GM18520 (cell line): ENCODE data around the gene CR2.
A peak's percentile ranks its signal among the peaks of the same experiment; 100 is the strongest.
"Not testable (repeated sequence)": the region's sequence is repeated elsewhere in the genome, so short reads cannot be mapped to it uniquely, and the experiment has no call there.

Experiments used
- ATAC-seq: cut with Tn5 transposase; IDR thresholded peaks from one replicate; pipeline ENCODE4 v1.9.1; 2021; ENCODE audit not compliant: unreplicated experiment

Gene CR2

GRCh38 chr1:207454046-207454964 lies at the start of gene CR2:
CR2 (plus strand) TSS chr1:207454328; CDS start chr1:207454419, 91 bp downstream.
- ATAC-seq, result peak; percentile 46

- ATAC-seq, result no peak
Measured at GRCh38 chr1:207404849-207405525, 49.1 kb upstream of the CR2 start.

- no peak for ATAC-seq
Measured at GRCh38 chr1:207405814-207406213, 48.3 kb upstream of the CR2 start.

- peak; percentile 43 for ATAC-seq
Measured at GRCh38 chr1:207407655-207408260, 46.4 kb upstream of the CR2 start.

- no peak for ATAC-seq
Measured at GRCh38 chr1:207412845-207413244, 41.3 kb upstream of the CR2 start.

GRCh38 chr1:207414606-207415108 lies 39.5 kb upstream of the CR2 start:
- ATAC-seq, result peak; percentile 81

GRCh38 chr1:207417076-207417475 lies 37.1 kb upstream of the CR2 start:
- ATAC-seq, result no peak

- ATAC-seq, result no peak
Measured at GRCh38 chr1:207418351-207418750, 35.8 kb upstream of the CR2 start.

GRCh38 chr1:207420109-207420508 lies 34.0 kb upstream of the CR2 start:
- ATAC-seq, result no peak

- ATAC-seq, result no peak
Measured at GRCh38 chr1:207421078-207421477, 33.0 kb upstream of the CR2 start.

GRCh38 chr1:207423560-207424292 lies 30.4 kb upstream of the CR2 start:
- no peak for ATAC-seq

GRCh38 chr1:207424570-207425131 lies 29.5 kb upstream of the CR2 start:
- ATAC-seq, result no peak

GRCh38 chr1:207427832-207428585 lies 26.1 kb upstream of the CR2 start:
- ATAC-seq, result no peak

- ATAC-seq, result no peak
Measured at GRCh38 chr1:207428783-207429182, 25.3 kb upstream of the CR2 start.

- no peak for ATAC-seq
Measured at GRCh38 chr1:207429963-207430362, 24.2 kb upstream of the CR2 start.

- no peak for ATAC-seq
Measured at GRCh38 chr1:207430602-207431001, 23.5 kb upstream of the CR2 start.

GRCh38 chr1:207431508-207431907 lies 22.6 kb upstream of the CR2 start:
- ATAC-seq, result no peak

GRCh38 chr1:207433435-207433834 lies 20.7 kb upstream of the CR2 start:
- ATAC-seq, result no peak

- not testable (repeated sequence) for ATAC-seq
Measured at GRCh38 chr1:207436746-207437145, 17.4 kb upstream of the CR2 start.

- no peak for ATAC-seq
Measured at GRCh38 chr1:207440626-207441025, 13.5 kb upstream of the CR2 start.
